IMR-90 (cell line): Measurements from ENCODE around the gene TMPRSS2. TPM values are rescaled to one million over a fixed set of nuclear protein-coding genes. Genes with fewer than 3 reads are reported as not detected.

Experiments
- ATAC-seq: fragments of 200-7000 bp; cut with Tn5 transposase; 2 replicates; pipeline ENCODE4 v1.9.1; 2020; ENCODE audit warnings: low read depth, mild to moderate bottlenecking, moderate library complexity
- BruUV-seq: library from RNA; stranded (reverse); fragments of 400-500 nt; replicated peaks from 2 replicates; lab custom pipeline; 2021; lab: Mats Ljungman, UMichigan
- CTCF ChIA-PET: fragments of 300-600 bp; formaldehyde crosslinking; extraction: SDS; loops from one replicate; lab custom pipeline; 2021; ENCODE audit warnings: antibody characterized with exemption; lab: Yijun Ruan, JAX
- POLR2A ChIA-PET: fragments of 300-600 bp; sonication (Branson Sonifier 250); formaldehyde crosslinking; loops from one replicate; lab custom pipeline; 2022; ENCODE audit warnings: antibody characterized with exemption; ENCODE audit not compliant: unreplicated experiment; lab: Charles Lee
- DNase-seq: peaks from one replicate; pipeline ENCODE4 v3.0.0; 2013
- H2AFZ ChIP-seq: replicated peaks from 2 replicates; pipeline ENCODE3; 2013; ENCODE audit warnings: low read length, mild to moderate bottlenecking; ENCODE audit not compliant: poor library complexity
- H2AK5ac ChIP-seq: 2 replicates; pipeline ENCODE4 v1.6.1; 2013; ENCODE audit warnings: low read depth, low read length, inconsistent platforms
- H2AK9ac ChIP-seq: replicated peaks from 2 replicates; pipeline ENCODE3; 2013; ENCODE audit warnings: mild to moderate bottlenecking, low read depth, low read length, moderate library complexity; ENCODE audit not compliant: poor library complexity
- H2BK120ac ChIP-seq: 2 replicates; pipeline ENCODE4 v1.6.1; 2013; ENCODE audit warnings: low read depth, low read length, inconsistent platforms
- H2BK15ac ChIP-seq: 3 replicates; pipeline ENCODE4 v1.6.1; 2013; ENCODE audit warnings: low read depth, low read length, inconsistent platforms
- H2BK20ac ChIP-seq: 2 replicates; pipeline ENCODE4 v1.6.1; 2013; ENCODE audit warnings: low read depth, mild to moderate bottlenecking, inconsistent platforms, low read length, moderate library complexity
- H2BK5ac ChIP-seq: 2 replicates; pipeline ENCODE4 v1.6.1; 2013; ENCODE audit warnings: mild to moderate bottlenecking, low read depth, low read length, inconsistent platforms; ENCODE audit not compliant: poor library complexity, severe bottlenecking
- H3K14ac ChIP-seq: replicated peaks from 2 replicates; pipeline ENCODE4 v1.6.1; 2013; ENCODE audit warnings: low read depth, low read length, inconsistent platforms
- H3K18ac ChIP-seq: 2 replicates; pipeline ENCODE4 v1.6.1; 2013; ENCODE audit warnings: low read depth, low read length, control low read depth
- H3K23ac ChIP-seq: 2 replicates; pipeline ENCODE4 v1.6.1; 2013; ENCODE audit warnings: low read depth, low read length, inconsistent platforms
- H3K27ac ChIP-seq: 2 replicates; pipeline ENCODE4 v1.5.1; 2013; ENCODE audit warnings: mild to moderate bottlenecking, control low read depth, low read length; ENCODE audit not compliant: insufficient read depth
- H3K27me3 ChIP-seq: 2 replicates; pipeline ENCODE4 v1.6.1; 2013; ENCODE audit warnings: low read length; ENCODE audit not compliant: control insufficient read depth, insufficient read depth
- H3K36me3 ChIP-seq: 2 replicates; pipeline ENCODE4 v1.6.1; 2013; ENCODE audit warnings: low read length, mixed read lengths; ENCODE audit not compliant: control insufficient read depth, insufficient read depth
- H3K4ac ChIP-seq: 2 replicates; pipeline ENCODE4 v1.6.1; 2013; ENCODE audit warnings: low read depth, low read length, inconsistent platforms
- H3K4me1 ChIP-seq: 2 replicates; pipeline ENCODE4 v1.6.1; 2013; ENCODE audit warnings: low read length, mixed read lengths; ENCODE audit not compliant: control insufficient read depth, insufficient read depth
- H3K4me2 ChIP-seq: 2 replicates; pipeline ENCODE4 v1.6.1; 2013; ENCODE audit warnings: low read depth, mild to moderate bottlenecking, control low read depth, low read length, moderate library complexity
- H3K4me3 ChIP-seq: 2 replicates; pipeline ENCODE4 v1.5.1; 2013; ENCODE audit warnings: low read depth, mild to moderate bottlenecking, control low read depth, low read length, moderate library complexity; ENCODE audit not compliant: insufficient read depth
- H3K56ac ChIP-seq: 2 replicates; pipeline ENCODE4 v1.6.1; 2013; ENCODE audit warnings: low read length, inconsistent platforms; ENCODE audit not compliant: insufficient read depth; ENCODE audit errors: extremely low read depth
- H3K79me1 ChIP-seq, 2 experiments: 2 replicates each; pipeline ENCODE4 v1.6.1; 2013; ENCODE audit warnings: low read length in 2 of 2, inconsistent platforms in 1 of 2, low read depth in 1 of 2
- H3K9ac ChIP-seq: 2 replicates; pipeline ENCODE4 v1.6.1; 2013; ENCODE audit warnings: low read depth, low read length, control low read depth
- H3K9me1 ChIP-seq: 2 replicates; pipeline ENCODE4 v1.6.1; 2013; ENCODE audit warnings: low read length, inconsistent platforms; ENCODE audit not compliant: insufficient read depth
- H3K9me3 ChIP-seq: 2 replicates; pipeline ENCODE4 v1.6.1; 2013; ENCODE audit warnings: low read length; ENCODE audit not compliant: control insufficient read depth, insufficient read depth
- H4K20me1 ChIP-seq: 2 replicates; pipeline ENCODE4 v1.6.1; 2013; ENCODE audit warnings: low read length, inconsistent platforms; ENCODE audit not compliant: insufficient read depth
- H4K5ac ChIP-seq: 2 replicates; pipeline ENCODE4 v1.6.1; 2013; ENCODE audit warnings: mild to moderate bottlenecking, low read depth, low read length, control low read depth
- H4K8ac ChIP-seq, 2 experiments: 2 replicates each; pipeline ENCODE4 v1.6.1; 2013; ENCODE audit warnings: low read depth in 2 of 2, low read length in 2 of 2, control low read depth in 1 of 2, inconsistent platforms in 1 of 2
- H4K91ac ChIP-seq: 2 replicates; pipeline ENCODE4 v1.6.1; 2013; ENCODE audit warnings: low read depth, low read length, inconsistent platforms; ENCODE audit not compliant: insufficient read depth
- RFX5 ChIP-seq: IDR thresholded peaks from 2 replicates; pipeline ENCODE4 v1.8.0; 2012; ENCODE audit warnings: low read depth, mild to moderate bottlenecking, low read length, moderate library complexity
- WGBS, 2 experiments: methylation state at CpG; one replicate each; pipeline versions ENCODE4 v1.1.5 to v1.1.7; 2013; ENCODE audit warnings: missing lambda C conversion rate in 2 of 2; ENCODE audit not compliant: insufficient read length in 1 of 2; ENCODE audit errors: extremely low coverage in 2 of 2; 5-methylcytosine and 5-hydroxymethylcytosine counted together
- dilution Hi-C: fragments of 300-500 bp; cut with HindIII; formaldehyde crosslinking; loops from one replicate; pipeline ENCODE4 v1.14.3; 2018; ENCODE audit warnings: low sequenced_read_pairs; ENCODE audit not compliant: unreplicated experiment
- in situ Hi-C: fragments of 300-500 bp; cut with MboI; formaldehyde crosslinking; loops from 3 replicates; pipeline ENCODE4 v1.14.3; 2019; ENCODE audit warnings: low sequenced_read_pairs, inconsistent platforms, mixed read lengths
- intact Hi-C: fragments of 100-400 bp; cut with micrococcal nuclease; formaldehyde crosslinking; loops from 2 replicates; pipeline ENCODE4 v1.10.0; 2022
- polyA plus RNA-seq, 3 experiments: library from polyadenylated mRNA; depleted of rRNA; stranded (reverse); fragments of >200 nt; gene quantifications; 2 replicates each; pipeline ENCODE4 v1.2.3, GENCODE V29; 2012; ENCODE audit warnings: low replicate concordance in 1 of 3
- total RNA-seq: library from RNA; depleted of rRNA; stranded (reverse); fragments of >200 nt; gene quantifications from 2 replicates; pipeline ENCODE4 v1.2.3, GENCODE V29; 2012

The TMPRSS2 gene
- total and polyA plus RNA-seq, 2 of the 4 experiments (the other 2 are of a cell fraction), result not detected

DNA sequence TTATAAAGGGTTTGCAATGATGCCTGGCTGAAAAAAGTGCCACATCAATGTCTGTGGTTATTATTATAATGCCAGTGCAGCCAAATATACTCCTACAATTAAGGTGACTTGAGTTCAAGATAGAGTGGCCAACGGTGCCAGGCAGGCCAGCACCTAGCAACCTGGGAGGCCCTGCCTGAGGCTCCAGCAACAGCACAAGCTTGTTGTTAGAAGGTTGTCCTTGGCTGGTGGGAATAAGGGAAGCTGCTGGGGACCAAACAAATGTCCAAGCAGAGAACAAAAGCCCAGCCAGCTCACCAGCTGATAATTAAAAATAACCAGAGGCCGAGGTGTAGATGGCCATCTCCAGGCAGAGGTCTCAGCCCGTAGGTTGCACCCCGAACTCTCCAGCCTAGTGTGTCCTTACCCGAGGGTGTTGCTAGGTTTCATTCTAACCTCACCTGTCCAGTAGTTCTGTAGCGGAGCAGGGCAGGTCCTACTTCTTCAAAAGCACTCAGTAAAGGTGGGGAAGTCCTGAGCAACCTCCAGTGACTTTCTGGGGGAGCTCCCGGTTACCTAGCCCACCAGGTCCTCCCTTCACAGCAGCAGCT lies 1.9 kb downstream of the TMPRSS2 start:
- Histone ChIP-seq H2AFZ (no peak overlapping the region), H2BK15ac (no peak overlapping the region), H3K4ac (no peak overlapping the region), H4K20me1 (no peaks in the 10 kb centered on the region), H3K4me3 (no peak overlapping the region), H3K27me3 (peaks cover 58% of the 10 kb centered on the region), H4K91ac (no peak overlapping the region), H3K9ac (no peak overlapping the region), H3K23ac (no peak overlapping the region), H2AK9ac (no peak overlapping the region), H3K36me3 (no peaks in the 10 kb centered on the region), H2BK5ac (no peak overlapping the region), H2BK20ac (no peak overlapping the region), H3K9me3 (no peaks in the 10 kb centered on the region), H3K27ac (no peak overlapping the region), H4K5ac (no peak overlapping the region), H4K8ac (no peak overlapping the region), H3K9me1 (no peaks in the 10 kb centered on the region), H3K18ac (no peak overlapping the region), H3K4me2 (no peak overlapping the region), H2AK5ac (no peak overlapping the region), H3K79me1 (no peaks in the 10 kb centered on the region), H3K14ac (no peak overlapping the region), H3K56ac (no peak overlapping the region), H2BK120ac (no peak overlapping the region), H3K4me1 (no peaks in the 10 kb centered on the region)
- no peak for DNase-seq
- no peak for ATAC-seq
- WGBS, 2 experiments, result no CpG with 5 or more reads among the region's 7 CpGs
- intact Hi-C loops (no loop called here), in situ Hi-C loops (no loop called here), dilution Hi-C loops (no loop called here)
- TF ChIP-seq RFX5, result no peak
- ChIA-PET POLR2A (no interaction called here), CTCF (no interaction called here)
- no TSS peak for BruUV-seq
